Hepatocyte (in vitro differentiated cells): ENCODE data around the gene YIF1B.

Experiments
- CTCF ChIP-seq: fragments of 200-600 bp; sonication (generic); IDR thresholded peaks from 2 replicates; pipeline ENCODE4 v1.5.1; 2016; ENCODE audit warnings: antibody characterized with exemption, mild to moderate bottlenecking; ENCODE audit not compliant: poor library complexity
- EZH2 ChIP-seq: fragments of 200-600 bp; sonication (generic); IDR thresholded peaks from 2 replicates; pipeline ENCODE4 v1.6.1; 2016; ENCODE audit warnings: antibody characterized with exemption, mild to moderate bottlenecking, borderline replicate concordance
- EZH2phosphoT487 ChIP-seq: fragments of 200-600 bp; sonication (generic); IDR thresholded peaks from one replicate; pipeline ENCODE4 v1.6.1; 2018; ENCODE audit warnings: antibody characterized with exemption, mild to moderate bottlenecking, low read depth, moderate library complexity; ENCODE audit not compliant: unreplicated experiment, severe bottlenecking

- TF ChIP-seq EZH2 (no peak), CTCF (no peak), EZH2phosphoT487 (no peak)
Observed at GRCh38 chr19:38318660-38319059, 2.9 kb upstream of the YIF1B start.
